Nephron (organoid): ENCODE results near the gene ENPP3.
A peak's percentile ranks its signal among the peaks of the same experiment; 100 is the strongest.

Experiments used
- H3K27ac Mint-ChIP-seq, 3 experiments: 2 replicates each; pipeline ENCODE4 v1.8.0; 2020; ENCODE audit warnings: mixed read lengths in 3 of 3, mild to moderate bottlenecking in 2 of 3, moderate library complexity in 1 of 3
- H3K27me3 Mint-ChIP-seq: 2 replicates; pipeline ENCODE4 v1.8.0; 2021; ENCODE audit warnings: low read depth, mild to moderate bottlenecking, moderate library complexity, mixed read lengths
- H3K36me3 Mint-ChIP-seq: 2 replicates; pipeline ENCODE4 v1.8.0; 2020; ENCODE audit warnings: low read depth, mixed read lengths
- H3K4me1 Mint-ChIP-seq: 2 replicates; pipeline ENCODE4 v1.8.0; 2020; ENCODE audit warnings: mixed read lengths
- H3K4me3 Mint-ChIP-seq, 3 experiments: 2 replicates each; pipeline ENCODE4 v1.8.0; 2020; ENCODE audit warnings: mild to moderate bottlenecking in 3 of 3, mixed read lengths in 3 of 3, moderate library complexity in 2 of 3
- H3K9me3 Mint-ChIP-seq: 2 replicates; pipeline ENCODE4 v1.8.0; 2020; ENCODE audit warnings: mixed read lengths
- CTCF ChIP-seq, 3 experiments: fragments of 200-600 bp; sonication (generic); IDR thresholded peaks; one replicate each; pipeline ENCODE4 v1.5.0; 2021; ENCODE audit warnings: antibody characterized with exemption in 3 of 3; ENCODE audit not compliant: unreplicated experiment in 3 of 3

ENPP3 gene

GRCh38 chr6:131640100-131640499 lies 3.0 kb downstream of the ENPP3 start:
- no peaks in the 10 kb centered on the region for H3K36me3 Mint-ChIP-seq
- no peak overlapping the region for H3K27ac Mint-ChIP-seq
- H3K27me3 Mint-ChIP-seq, result no peaks in the 10 kb centered on the region
- no peaks in the 10 kb centered on the region for H3K4me1 Mint-ChIP-seq
- no peak overlapping the region for H3K4me3 Mint-ChIP-seq
- TF ChIP-seq CTCF (IDR thresholded peaks at IDR 0.05; ENCODE audit: unreplicated experiment in 3 of 3), result no peak
- H3K9me3 Mint-ChIP-seq, result no peaks in the 10 kb centered on the region

GRCh38 chr6:131640576-131640975 lies 3.5 kb downstream of the ENPP3 start:
- Mint-ChIP-seq H3K27me3 (no peaks in the 10 kb centered on the region), H3K4me1 (no peaks in the 10 kb centered on the region), H3K27ac (no peak overlapping the region), H3K36me3 (no peaks in the 10 kb centered on the region), H3K4me3 (no peak overlapping the region), H3K9me3 (no peaks in the 10 kb centered on the region)
- no peak for TF ChIP-seq CTCF (IDR thresholded peaks at IDR 0.05; ENCODE audit: unreplicated experiment in 3 of 3)

GRCh38 chr6:131641554-131641953 lies 4.5 kb downstream of the ENPP3 start:
- H3K9me3 Mint-ChIP-seq, result no peaks in the 10 kb centered on the region
- TF ChIP-seq CTCF (IDR thresholded peaks at IDR 0.05; ENCODE audit: unreplicated experiment in 3 of 3), result no peak
- no peaks in the 10 kb centered on the region for H3K27me3 Mint-ChIP-seq
- no peaks in the 10 kb centered on the region for H3K4me1 Mint-ChIP-seq
- no peak overlapping the region for H3K27ac Mint-ChIP-seq
- H3K4me3 Mint-ChIP-seq, result peak overlapping the region in 1 of 3 experiments; percentile 22
- no peaks in the 10 kb centered on the region for H3K36me3 Mint-ChIP-seq

- Mint-ChIP-seq H3K36me3 (no peaks in the 10 kb centered on the region), H3K27ac (no peak overlapping the region), H3K4me1 (no peaks in the 10 kb centered on the region), H3K9me3 (no peaks in the 10 kb centered on the region), H3K27me3 (no peaks in the 10 kb centered on the region), H3K4me3 (no peak overlapping the region)
- TF ChIP-seq CTCF (IDR thresholded peaks at IDR 0.05; ENCODE audit: unreplicated experiment in 3 of 3), result no peak
Observed at GRCh38 chr6:131642565-131642964, 5.5 kb downstream of the ENPP3 start.

- H3K4me3 Mint-ChIP-seq, result no peak overlapping the region
- no peaks in the 10 kb centered on the region for H3K27me3 Mint-ChIP-seq
- H3K9me3 Mint-ChIP-seq, result no peaks in the 10 kb centered on the region
- no peaks in the 10 kb centered on the region for H3K36me3 Mint-ChIP-seq
- H3K27ac Mint-ChIP-seq, result no peak overlapping the region
- TF ChIP-seq CTCF (IDR thresholded peaks at IDR 0.05; ENCODE audit: unreplicated experiment in 3 of 3), result no peak
- no peaks in the 10 kb centered on the region for H3K4me1 Mint-ChIP-seq
Observed at GRCh38 chr6:131642987-131643611, 6.0 kb downstream of the ENPP3 start.

- H3K27ac Mint-ChIP-seq, result no peak overlapping the region
- no peak for TF ChIP-seq CTCF (IDR thresholded peaks at IDR 0.05; ENCODE audit: unreplicated experiment in 3 of 3)
- no peaks in the 10 kb centered on the region for H3K4me1 Mint-ChIP-seq
- H3K4me3 Mint-ChIP-seq, result no peak overlapping the region
- no peaks in the 10 kb centered on the region for H3K36me3 Mint-ChIP-seq
- no peaks in the 10 kb centered on the region for H3K27me3 Mint-ChIP-seq
- no peaks in the 10 kb centered on the region for H3K9me3 Mint-ChIP-seq
Observed at GRCh38 chr6:131643855-131644460, 6.9 kb downstream of the ENPP3 start.
